Panc1 (cell line): ENCODE data around the gene TRPC6. TPM values are rescaled to one million over a fixed set of nuclear protein-coding genes. Genes with fewer than 3 reads are reported as not detected.
A peak's percentile ranks its signal among the peaks of the same experiment; 100 is the strongest.

Source experiments
- ATAC-seq: fragments of 200-7000 bp; cut with Tn5 transposase; 2 replicates; pipeline ENCODE4 v1.9.1; 2020; ENCODE audit warnings: mild to moderate bottlenecking, moderate library complexity
- BruUV-seq: library from RNA; stranded (reverse); fragments of 400-500 nt; replicated peaks from 2 replicates; lab custom pipeline; 2021; lab: Mats Ljungman, UMichigan
- CTCF ChIA-PET: fragments of 300-600 bp; sonication (Branson Sonifier 250); formaldehyde crosslinking; loops from one replicate; lab custom pipeline; 2022; ENCODE audit warnings: antibody characterized with exemption; lab: Charles Lee
- POLR2A ChIA-PET: fragments of 300-600 bp; sonication (Branson Sonifier 250); formaldehyde crosslinking; loops from one replicate; lab custom pipeline; 2022; ENCODE audit warnings: antibody characterized with exemption; lab: Charles Lee
- DNase-seq: peaks from one replicate; pipeline ENCODE4 v3.0.0-alpha.2; 2010; ENCODE audit warnings: low read depth, low spot score
- H3K27ac ChIP-seq: 2 replicates; pipeline ENCODE4 v1.5.1; 2011; ENCODE audit warnings: mild to moderate bottlenecking, low read length, inconsistent platforms
- H3K27me3 ChIP-seq: fragments of 200-500 bp; sonication (Bioruptor generic); 2 replicates; pipeline ENCODE4 v1.6.0; 2014; ENCODE audit warnings: low read length, inconsistent platforms; ENCODE audit not compliant: control insufficient read depth, insufficient read depth
- H3K36me3 ChIP-seq: fragments of 200-500 bp; sonication (Bioruptor generic); 2 replicates; pipeline ENCODE4 v1.5.1; 2014; ENCODE audit warnings: inconsistent platforms, mild to moderate bottlenecking, low read length, moderate library complexity; ENCODE audit not compliant: control insufficient read depth, insufficient read depth
- H3K4me1 ChIP-seq: 2 replicates; pipeline ENCODE4 v1.5.1; 2011; ENCODE audit warnings: inconsistent platforms, mild to moderate bottlenecking, low read length, moderate library complexity; ENCODE audit not compliant: control insufficient read depth, insufficient read depth
- H3K4me3 ChIP-seq, 2 experiments: 2 replicates each; pipeline ENCODE4 v1.5.1; 2011 to 2012; ENCODE audit warnings: low read depth in 2 of 2, low read length in 2 of 2, mild to moderate bottlenecking in 2 of 2, inconsistent platforms in 1 of 2, moderate library complexity in 1 of 2
- H3K9me3 ChIP-seq: fragments of 200-500 bp; sonication (Bioruptor generic); 2 replicates; pipeline ENCODE4 v1.5.1; 2014; ENCODE audit warnings: low read depth, mild to moderate bottlenecking, inconsistent platforms, low read length, moderate library complexity; ENCODE audit not compliant: control insufficient read depth, insufficient read depth
- CTCF ChIP-seq: fragments of 450-650 bp; IDR thresholded peaks from 2 replicates; pipeline ENCODE4 v1.5.1; 2017; ENCODE audit warnings: mild to moderate bottlenecking
- POLR2AphosphoS5 ChIP-seq: IDR thresholded peaks from 2 replicates; pipeline ENCODE4 v1.6.1; 2012; ENCODE audit warnings: mild to moderate bottlenecking, low read depth, low read length, moderate library complexity
- SIN3A ChIP-seq: IDR thresholded peaks from 2 replicates; pipeline ENCODE4 v1.6.1; 2012; ENCODE audit warnings: low read depth, mild to moderate bottlenecking, low read length, moderate library complexity, borderline replicate concordance; ENCODE audit not compliant: insufficient read depth
- TCF7L2 ChIP-seq: IDR thresholded peaks from 2 replicates; pipeline ENCODE4 v1.6.1; 2011; ENCODE audit warnings: mild to moderate bottlenecking, low read depth, low read length, inconsistent platforms
- in situ Hi-C: cut with HindIII; loops from 2 replicates; pipeline ENCODE4 v1.10.0; 2016; ENCODE audit warnings: low sequenced_read_pairs, low pct_unique_long_range_greater_than_20kb
- intact Hi-C: fragments of 100-400 bp; cut with micrococcal nuclease; formaldehyde crosslinking; loops from one replicate; pipeline ENCODE4 v1.10.0; 2022; ENCODE audit not compliant: unreplicated experiment
- total RNA-seq: library from RNA; stranded (reverse); gene quantifications from one replicate; pipeline ENCODE4 v1.2.1, GENCODE V29; 2021; ENCODE audit not compliant: unreplicated experiment
- TF ChIP-seq, protein P1 (sequence below), 2 experiments: IDR thresholded peaks; 2 replicates each; pipeline ENCODE4 v1.6.1; 2011 to 2012; ENCODE audit warnings: low read depth in 2 of 2, control low read depth in 1 of 2, low read length in 1 of 2, mild to moderate bottlenecking in 1 of 2, moderate library complexity in 1 of 2; ENCODE audit not compliant: insufficient read depth in 1 of 2

The TRPC6 gene
- total RNA-seq, 1 experiment from 2014 or later: not detected

DNA sequence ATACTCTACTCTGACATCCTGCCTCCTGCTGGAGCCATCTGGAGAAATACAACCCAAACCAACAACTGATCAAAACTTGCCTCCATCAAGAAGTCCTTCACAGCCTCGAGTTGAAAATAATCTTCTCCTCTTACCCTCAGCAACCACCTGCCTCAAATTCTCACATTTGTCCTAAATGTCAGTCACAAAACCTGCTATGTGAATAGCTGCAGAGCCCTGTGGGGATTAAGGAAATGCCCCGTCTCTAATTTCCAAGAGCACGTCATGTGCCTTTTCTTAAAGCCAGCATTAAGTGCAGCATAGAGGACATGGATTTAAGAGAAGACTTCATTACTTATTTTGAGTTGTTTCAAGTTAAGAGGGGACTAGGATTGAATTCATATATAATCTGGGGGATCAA, 105.9 kb downstream of the TRPC6 start:
- H3K4me3 ChIP-seq: no peak overlapping the region
- TF ChIP-seq CTCF: peak; percentile 9; the same call in 1 of the 2 replicates
- no peak for TF ChIP-seq POLR2AphosphoS5
- in situ Hi-C loops: no loop called here
- intact Hi-C loops: no loop called here
- CTCF ChIA-PET: no interaction called here
- POLR2A ChIA-PET: no interaction called here
- no peak overlapping the region for H3K27ac ChIP-seq
- no TSS peak for BruUV-seq
- no peaks in the 10 kb centered on the region for H3K27me3 ChIP-seq
- ATAC-seq: no peak
- H3K9me3 ChIP-seq: no peaks in the 10 kb centered on the region
- DNase-seq: no peak
- no peaks in the 10 kb centered on the region for H3K36me3 ChIP-seq
- H3K4me1 ChIP-seq: no peaks in the 10 kb centered on the region

DNA sequence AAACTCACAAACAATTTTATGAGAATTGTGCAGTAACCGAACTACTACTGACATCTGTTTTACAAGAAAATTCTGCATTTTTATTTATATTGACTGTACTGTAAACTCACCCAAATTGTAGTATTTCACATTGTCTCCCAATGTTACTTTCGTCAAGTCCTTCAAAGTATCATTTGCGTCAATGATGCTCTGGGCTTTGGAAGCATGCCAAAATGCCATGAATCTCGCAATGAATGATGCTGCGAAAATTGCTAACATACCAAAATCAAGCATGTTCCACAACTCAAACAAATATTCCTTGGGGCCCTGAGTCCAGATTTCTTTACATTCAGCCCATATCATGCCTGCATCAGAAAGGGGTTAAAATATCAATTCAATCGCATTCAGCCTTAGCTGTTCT, 107.6 kb downstream of the TRPC6 start:
- Histone ChIP-seq H3K27ac (no peak overlapping the region), H3K9me3 (no peaks in the 10 kb centered on the region), H3K36me3 (no peaks in the 10 kb centered on the region), H3K4me1 (no peaks in the 10 kb centered on the region), H3K4me3 (no peak overlapping the region), H3K27me3 (no peaks in the 10 kb centered on the region)
- DNase-seq (no peak), ATAC-seq (no peak)
- in situ Hi-C loops: no loop called here
- intact Hi-C loops: no loop called here
- TF ChIP-seq CTCF (no peak), SIN3A (no peak), TCF7L2 (no peak), POLR2AphosphoS5 (no peak)
- TF ChIP-seq, protein P1, sequence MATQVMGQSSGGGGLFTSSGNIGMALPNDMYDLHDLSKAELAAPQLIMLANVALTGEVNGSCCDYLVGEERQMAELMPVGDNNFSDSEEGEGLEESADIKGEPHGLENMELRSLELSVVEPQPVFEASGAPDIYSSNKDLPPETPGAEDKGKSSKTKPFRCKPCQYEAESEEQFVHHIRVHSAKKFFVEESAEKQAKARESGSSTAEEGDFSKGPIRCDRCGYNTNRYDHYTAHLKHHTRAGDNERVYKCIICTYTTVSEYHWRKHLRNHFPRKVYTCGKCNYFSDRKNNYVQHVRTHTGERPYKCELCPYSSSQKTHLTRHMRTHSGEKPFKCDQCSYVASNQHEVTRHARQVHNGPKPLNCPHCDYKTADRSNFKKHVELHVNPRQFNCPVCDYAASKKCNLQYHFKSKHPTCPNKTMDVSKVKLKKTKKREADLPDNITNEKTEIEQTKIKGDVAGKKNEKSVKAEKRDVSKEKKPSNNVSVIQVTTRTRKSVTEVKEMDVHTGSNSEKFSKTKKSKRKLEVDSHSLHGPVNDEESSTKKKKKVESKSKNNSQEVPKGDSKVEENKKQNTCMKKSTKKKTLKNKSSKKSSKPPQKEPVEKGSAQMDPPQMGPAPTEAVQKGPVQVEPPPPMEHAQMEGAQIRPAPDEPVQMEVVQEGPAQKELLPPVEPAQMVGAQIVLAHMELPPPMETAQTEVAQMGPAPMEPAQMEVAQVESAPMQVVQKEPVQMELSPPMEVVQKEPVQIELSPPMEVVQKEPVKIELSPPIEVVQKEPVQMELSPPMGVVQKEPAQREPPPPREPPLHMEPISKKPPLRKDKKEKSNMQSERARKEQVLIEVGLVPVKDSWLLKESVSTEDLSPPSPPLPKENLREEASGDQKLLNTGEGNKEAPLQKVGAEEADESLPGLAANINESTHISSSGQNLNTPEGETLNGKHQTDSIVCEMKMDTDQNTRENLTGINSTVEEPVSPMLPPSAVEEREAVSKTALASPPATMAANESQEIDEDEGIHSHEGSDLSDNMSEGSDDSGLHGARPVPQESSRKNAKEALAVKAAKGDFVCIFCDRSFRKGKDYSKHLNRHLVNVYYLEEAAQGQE (IDR thresholded peaks at IDR 0.05; ENCODE audit: insufficient read depth in 1 of 2, low read depth in 2 of 2, low read length in 1 of 2): no peak
- CTCF ChIA-PET: no interaction called here
- BruUV-seq: no TSS peak
- POLR2A ChIA-PET: no interaction called here

DNA sequence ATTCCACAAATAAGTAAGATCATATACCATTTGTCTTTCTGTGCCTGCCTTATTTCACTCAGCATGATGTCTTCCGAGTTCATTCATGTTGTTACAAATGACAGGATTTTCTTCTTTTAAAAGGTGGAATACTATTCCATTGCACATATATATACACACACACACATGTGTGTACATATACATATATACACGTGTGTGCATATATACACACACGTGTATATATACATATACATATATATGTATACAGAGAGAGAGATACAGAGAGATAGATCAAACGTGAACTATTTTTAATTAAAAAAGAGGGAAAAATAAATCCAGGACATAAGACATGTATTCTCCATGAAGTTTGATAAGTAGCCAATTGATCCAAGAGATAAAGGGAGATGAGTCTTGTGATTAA, 108.1 kb downstream of the TRPC6 start:
- H3K27me3 ChIP-seq: no peaks in the 10 kb centered on the region
- in situ Hi-C loops: no loop called here
- ATAC-seq (no peak), DNase-seq (no peak)
- H3K4me1 ChIP-seq: no peaks in the 10 kb centered on the region
- BruUV-seq: no TSS peak
- ChIA-PET CTCF (no interaction called here), POLR2A (no interaction called here)
- H3K27ac ChIP-seq: no peak overlapping the region
- H3K36me3 ChIP-seq: no peaks in the 10 kb centered on the region
- TF ChIP-seq SIN3A (no peak), POLR2AphosphoS5 (no peak), TCF7L2 (no peak), CTCF (no peak)
- TF ChIP-seq, protein P1 (IDR thresholded peaks at IDR 0.05; ENCODE audit: insufficient read depth in 1 of 2, low read depth in 2 of 2, low read length in 1 of 2): no peak
- no peak overlapping the region for H3K4me3 ChIP-seq
- no peaks in the 10 kb centered on the region for H3K9me3 ChIP-seq
- intact Hi-C loops: no loop called here
